ENCODE measurements around the gene PLXNB2.
A peak's percentile ranks its signal among the peaks of the same experiment; 100 is the strongest.

The PLXNB2 gene

GRCh38 chr22:50281957-50282356 is 25.5 kb downstream of the PLXNB2 start:
- peaks cover 10% of the 10 kb centered on the region for H3K79me2 ChIP-seq (ENCODE audit: control insufficient read depth, insufficient read depth, low read length, poor library complexity)
- peak overlapping the region; percentile 93 for H2BK12ac ChIP-seq (ENCODE audit: low read length)
- peak overlapping the region; percentile 98 for H4K91ac ChIP-seq (ENCODE audit: low read depth, low read length)
- no CpG with 5 or more reads among the region's 25 CpGs for WGBS (ENCODE audit: extremely low coverage, insufficient coverage, insufficient read length)
- H3K18ac ChIP-seq (ENCODE audit: low read length): peak overlapping the region; percentile 86
- peaks cover 2% of the 10 kb centered on the region for H3K9me3 ChIP-seq (ENCODE audit: insufficient read depth, low read depth, low read length)
- H3K4me1 ChIP-seq (ENCODE audit: control insufficient read depth in 1 of 2, insufficient read depth in 2 of 2, low read length in 2 of 2): peaks cover 12 to 15% of the 10 kb centered on the region in 2 experiments
- peak overlapping the region; percentile 83 for H2AK5ac ChIP-seq (ENCODE audit: low read length)
- peak overlapping the region; percentile 55 for H4K8ac ChIP-seq (ENCODE audit: low read depth, low read length)
- H3K4me2 ChIP-seq (ENCODE audit: low read length): peak overlapping the region; percentile 25
- peak overlapping the region; percentile 23 for H3K4ac ChIP-seq (ENCODE audit: low read depth, low read length)
- peaks cover 79 to 88% of the 10 kb centered on the region in 2 experiments for H3K36me3 ChIP-seq (ENCODE audit: control insufficient read depth in 1 of 2, insufficient read depth in 2 of 2, low read length in 2 of 2)
- H3K27me3 ChIP-seq (ENCODE audit: insufficient read depth, low read length): no peaks in the 10 kb centered on the region
- H3K9ac ChIP-seq (ENCODE audit: low read length): no peak overlapping the region
- H3K14ac ChIP-seq (ENCODE audit: low read length): peak overlapping the region; percentile 83
- H3K27ac ChIP-seq (ENCODE audit: low read depth, low read length): peak overlapping the region; percentile 46
- H3K79me1 ChIP-seq (ENCODE audit: low read length): peaks cover 15% of the 10 kb centered on the region
- peak overlapping the region; percentile 93 for H2BK120ac ChIP-seq (ENCODE audit: insufficient read depth, low read length, poor library complexity)
- H3K23ac ChIP-seq (ENCODE audit: low read length): no peak overlapping the region
- H2AFZ ChIP-seq (ENCODE audit: insufficient read depth, low read length, poor library complexity): peak overlapping the region; percentile 4
- H3K4me3 ChIP-seq (ENCODE audit: low read depth, low read length): no peak overlapping the region
- no peak for DNase-seq
- H2BK5ac ChIP-seq (ENCODE audit: low read depth, low read length, poor library complexity): peak overlapping the region; percentile 71
- peak overlapping the region; percentile 43 for H4K12ac ChIP-seq (ENCODE audit: low read depth, low read length)

DNA sequence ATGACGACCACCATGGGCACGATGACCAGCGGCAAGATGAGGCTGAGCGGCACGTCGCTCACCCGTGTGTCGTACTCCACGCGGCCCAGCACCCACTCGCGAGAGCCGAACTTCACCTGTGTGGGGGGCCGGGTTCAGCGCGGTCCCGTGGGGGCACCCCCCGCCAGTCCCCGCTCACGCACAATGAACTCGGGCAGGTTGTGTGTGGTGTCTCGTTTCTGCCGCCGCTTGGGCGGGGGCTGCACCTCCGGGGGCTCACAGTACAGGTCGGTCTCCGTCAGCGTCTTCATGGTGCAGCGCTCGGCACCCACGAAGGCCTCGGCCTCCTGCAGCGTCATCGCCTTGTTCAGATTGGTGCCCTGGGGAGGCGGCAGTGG is 26.1 kb downstream of the PLXNB2 start:
- peaks cover 10% of the 10 kb centered on the region for H3K79me2 ChIP-seq (ENCODE audit: control insufficient read depth, insufficient read depth, low read length, poor library complexity)
- no peak overlapping the region for H2BK5ac ChIP-seq (ENCODE audit: low read depth, low read length, poor library complexity)
- peaks cover 15% of the 10 kb centered on the region for H3K79me1 ChIP-seq (ENCODE audit: low read length)
- no peak overlapping the region for H3K27ac ChIP-seq (ENCODE audit: low read depth, low read length)
- H2BK120ac ChIP-seq (ENCODE audit: insufficient read depth, low read length, poor library complexity): no peak overlapping the region
- no peak overlapping the region for H3K4me3 ChIP-seq (ENCODE audit: low read depth, low read length)
- no peak overlapping the region for H3K14ac ChIP-seq (ENCODE audit: low read length)
- no peak overlapping the region for H4K12ac ChIP-seq (ENCODE audit: low read depth, low read length)
- peak overlapping the region; percentile 98 for H4K91ac ChIP-seq (ENCODE audit: low read depth, low read length)
- no peak overlapping the region for H4K8ac ChIP-seq (ENCODE audit: low read depth, low read length)
- no peaks in the 10 kb centered on the region for H3K27me3 ChIP-seq (ENCODE audit: insufficient read depth, low read length)
- H2AK5ac ChIP-seq (ENCODE audit: low read length): no peak overlapping the region
- no peak overlapping the region for H2AFZ ChIP-seq (ENCODE audit: insufficient read depth, low read length, poor library complexity)
- peak overlapping the region; percentile 93 for H2BK12ac ChIP-seq (ENCODE audit: low read length)
- no peak for DNase-seq
- peaks cover 2% of the 10 kb centered on the region for H3K9me3 ChIP-seq (ENCODE audit: insufficient read depth, low read depth, low read length)
- H3K4me2 ChIP-seq (ENCODE audit: low read length): no peak overlapping the region
- H3K36me3 ChIP-seq (ENCODE audit: control insufficient read depth in 1 of 2, insufficient read depth in 2 of 2, low read length in 2 of 2): peaks cover 78 to 88% of the 10 kb centered on the region in 2 experiments
- no peak overlapping the region for H3K4ac ChIP-seq (ENCODE audit: low read depth, low read length)
- WGBS (ENCODE audit: extremely low coverage, insufficient coverage, insufficient read length): no CpG with 5 or more reads among the region's 36 CpGs
- no peak overlapping the region for H3K9ac ChIP-seq (ENCODE audit: low read length)
- H3K18ac ChIP-seq (ENCODE audit: low read length): peak overlapping the region; percentile 86
- no peak overlapping the region for H3K23ac ChIP-seq (ENCODE audit: low read length)
- peaks cover 12 to 15% of the 10 kb centered on the region in 2 experiments for H3K4me1 ChIP-seq (ENCODE audit: control insufficient read depth in 1 of 2, insufficient read depth in 2 of 2, low read length in 2 of 2)

DNA sequence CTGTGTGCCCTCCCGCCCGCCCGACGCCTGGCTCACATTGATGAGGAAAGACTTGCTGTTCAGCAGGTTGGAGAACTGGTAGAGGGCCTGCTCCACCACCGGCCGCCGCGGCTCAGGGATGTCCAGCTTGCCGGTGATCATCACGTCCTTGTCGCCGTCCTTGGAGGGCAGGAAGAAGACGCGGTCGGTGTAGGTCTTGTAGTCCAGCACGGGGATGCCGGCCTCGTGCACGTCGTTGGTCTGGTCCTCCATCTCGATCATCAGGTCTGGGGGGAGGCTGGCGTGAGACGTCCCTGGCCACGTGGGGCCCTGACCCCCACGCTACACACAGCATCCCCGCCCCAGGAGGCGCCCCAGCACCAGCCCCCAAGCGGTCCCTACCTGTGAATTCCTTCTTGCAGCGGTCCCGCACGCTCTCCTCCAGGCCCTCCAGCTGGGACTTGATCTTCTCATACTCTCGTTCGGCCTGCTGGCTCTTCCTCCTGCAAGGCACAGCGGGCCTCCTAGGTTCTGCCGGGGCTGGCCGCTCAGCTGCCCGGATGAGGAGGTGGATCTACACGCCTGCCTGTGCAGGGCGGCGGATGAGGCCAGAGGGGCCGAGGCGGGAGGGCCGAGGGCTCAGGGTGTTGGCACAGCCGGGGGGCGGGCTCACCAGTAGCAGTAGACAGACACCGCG is 26.6 kb downstream of the PLXNB2 start:
- Histone ChIP-seq H3K36me3 (ENCODE audit: control insufficient read depth in 1 of 2, insufficient read depth in 2 of 2, low read length in 2 of 2) (peaks cover 78 to 88% of the 10 kb centered on the region in 2 experiments), H3K9me3 (ENCODE audit: insufficient read depth, low read depth, low read length) (peaks cover 4% of the 10 kb centered on the region), H3K79me2 (ENCODE audit: control insufficient read depth, insufficient read depth, low read length, poor library complexity) (peaks cover 10% of the 10 kb centered on the region), H2BK5ac (ENCODE audit: low read depth, low read length, poor library complexity) (no peak overlapping the region), H3K4ac (ENCODE audit: low read depth, low read length) (no peak overlapping the region), H3K4me2 (ENCODE audit: low read length) (no peak overlapping the region), H4K91ac (ENCODE audit: low read depth, low read length) (peak overlapping the region; percentile 98), H3K18ac (ENCODE audit: low read length) (no peak overlapping the region), H2AK5ac (ENCODE audit: low read length) (no peak overlapping the region), H3K23ac (ENCODE audit: low read length) (no peak overlapping the region), H3K79me1 (ENCODE audit: low read length) (peaks cover 15% of the 10 kb centered on the region), H3K9ac (ENCODE audit: low read length) (no peak overlapping the region), H2AFZ (ENCODE audit: insufficient read depth, low read length, poor library complexity) (no peak overlapping the region), H4K8ac (ENCODE audit: low read depth, low read length) (no peak overlapping the region), H2BK120ac (ENCODE audit: insufficient read depth, low read length, poor library complexity) (no peak overlapping the region), H3K27me3 (ENCODE audit: insufficient read depth, low read length) (no peaks in the 10 kb centered on the region), H2BK12ac (ENCODE audit: low read length) (peak overlapping the region; percentile 9), H3K4me1 (ENCODE audit: control insufficient read depth in 1 of 2, insufficient read depth in 2 of 2, low read length in 2 of 2) (peaks cover 12 to 18% of the 10 kb centered on the region in 2 experiments), H4K12ac (ENCODE audit: low read depth, low read length) (no peak overlapping the region), H3K14ac (ENCODE audit: low read length) (no peak overlapping the region), H3K27ac (ENCODE audit: low read depth, low read length) (no peak overlapping the region), H3K4me3 (ENCODE audit: low read depth, low read length) (no peak overlapping the region)
- WGBS (ENCODE audit: extremely low coverage, insufficient coverage, insufficient read length): no CpG with 5 or more reads among the region's 47 CpGs
- DNase-seq: no peak

DNA sequence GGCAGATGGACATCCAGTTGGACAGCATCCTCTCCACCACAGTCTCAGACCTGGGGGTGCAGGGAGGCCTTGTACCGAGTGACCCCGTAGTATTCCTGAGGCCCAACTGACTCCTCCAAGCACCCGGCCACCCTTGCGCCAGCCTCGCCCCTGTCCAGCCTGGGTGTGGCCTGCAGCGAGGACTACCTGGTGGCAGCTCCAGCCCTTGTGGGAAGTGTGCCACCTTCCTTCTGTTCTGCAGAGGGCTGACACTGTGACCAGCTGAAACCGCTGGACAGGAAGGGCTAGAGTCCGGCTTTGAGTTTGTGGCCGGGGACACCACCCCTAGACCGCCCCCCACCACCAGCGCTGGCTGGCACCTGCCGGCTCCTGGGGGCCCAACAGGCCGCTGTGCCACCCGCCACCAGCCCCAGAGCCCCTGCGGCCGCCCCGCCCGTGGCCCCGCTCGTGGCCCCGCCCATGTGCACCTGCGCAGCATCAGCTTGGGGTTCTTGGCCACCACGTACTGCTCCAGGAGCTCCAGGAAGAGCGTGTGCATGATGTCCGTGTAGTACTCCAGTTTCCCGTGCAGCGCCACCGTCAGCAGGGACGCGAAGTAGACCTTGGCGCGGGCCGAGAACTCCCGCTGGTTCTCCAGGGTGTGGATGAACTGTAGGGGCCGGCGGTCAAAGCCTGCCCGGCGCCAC is 27.3 kb downstream of the PLXNB2 start:
- no peak overlapping the region for H3K23ac ChIP-seq (ENCODE audit: low read length)
- H3K79me1 ChIP-seq (ENCODE audit: low read length): peaks cover 15% of the 10 kb centered on the region
- no peak overlapping the region for H3K9ac ChIP-seq (ENCODE audit: low read length)
- no CpG with 5 or more reads among the region's 38 CpGs for WGBS (ENCODE audit: extremely low coverage, insufficient coverage, insufficient read length)
- H3K4me2 ChIP-seq (ENCODE audit: low read length): no peak overlapping the region
- H3K36me3 ChIP-seq (ENCODE audit: control insufficient read depth in 1 of 2, insufficient read depth in 2 of 2, low read length in 2 of 2): peaks cover 81 to 92% of the 10 kb centered on the region in 2 experiments
- no peak for DNase-seq
- no peak overlapping the region for H2AK5ac ChIP-seq (ENCODE audit: low read length)
- H4K91ac ChIP-seq (ENCODE audit: low read depth, low read length): no peak overlapping the region
- no peak overlapping the region for H3K18ac ChIP-seq (ENCODE audit: low read length)
- no peak overlapping the region for H2AFZ ChIP-seq (ENCODE audit: insufficient read depth, low read length, poor library complexity)
- no peak overlapping the region for H4K8ac ChIP-seq (ENCODE audit: low read depth, low read length)
- H2BK5ac ChIP-seq (ENCODE audit: low read depth, low read length, poor library complexity): no peak overlapping the region
- peaks cover 5% of the 10 kb centered on the region for H3K9me3 ChIP-seq (ENCODE audit: insufficient read depth, low read depth, low read length)
- H3K79me2 ChIP-seq (ENCODE audit: control insufficient read depth, insufficient read depth, low read length, poor library complexity): peaks cover 10% of the 10 kb centered on the region
- no peak overlapping the region for H3K4me3 ChIP-seq (ENCODE audit: low read depth, low read length)
- peaks cover 12 to 23% of the 10 kb centered on the region in 2 experiments for H3K4me1 ChIP-seq (ENCODE audit: control insufficient read depth in 1 of 2, insufficient read depth in 2 of 2, low read length in 2 of 2)
- no peaks in the 10 kb centered on the region for H3K27me3 ChIP-seq (ENCODE audit: insufficient read depth, low read length)
- H4K12ac ChIP-seq (ENCODE audit: low read depth, low read length): no peak overlapping the region
- H2BK12ac ChIP-seq (ENCODE audit: low read length): no peak overlapping the region
- H3K4ac ChIP-seq (ENCODE audit: low read depth, low read length): no peak overlapping the region
- H3K27ac ChIP-seq (ENCODE audit: low read depth, low read length): no peak overlapping the region
- no peak overlapping the region for H3K14ac ChIP-seq (ENCODE audit: low read length)
- H2BK120ac ChIP-seq (ENCODE audit: insufficient read depth, low read length, poor library complexity): no peak overlapping the region

Measured in trophoblast cell (in vitro differentiated cells and primary cell).